Endodermal cell (in vitro differentiated cells): ENCODE data around the gene IL1RL2. TPM values are rescaled to one million over a fixed set of nuclear protein-coding genes. Genes with fewer than 3 reads are reported as not detected.

Source experiments
- DNase-seq: peaks from one replicate; pipeline ENCODE4 v3.0.0-alpha.2; 2017
- H3K27ac ChIP-seq: 2 replicates; pipeline ENCODE4 v1.5.1; 2013; ENCODE audit warnings: mild to moderate bottlenecking, low read depth, low read length, moderate library complexity
- H3K27me3 ChIP-seq: 2 replicates; pipeline ENCODE4 v1.6.1; 2013; ENCODE audit warnings: mild to moderate bottlenecking, low read length, moderate library complexity; ENCODE audit not compliant: insufficient read depth, control insufficient read depth, poor library complexity, severe bottlenecking
- H3K36me3 ChIP-seq: 2 replicates; pipeline ENCODE4 v1.7.0; 2013; ENCODE audit warnings: mild to moderate bottlenecking, low read length, moderate library complexity; ENCODE audit not compliant: control insufficient read depth, insufficient read depth
- H3K4me1 ChIP-seq: one replicate; pipeline ENCODE4 v1.7.0; 2013; ENCODE audit warnings: low read length; ENCODE audit not compliant: control insufficient read depth, insufficient read depth
- H3K4me3 ChIP-seq: 2 replicates; pipeline ENCODE4 v1.5.1; 2013; ENCODE audit warnings: mild to moderate bottlenecking, low read length, moderate library complexity
- H3K9ac ChIP-seq: 2 replicates; pipeline ENCODE4 v1.6.1; 2013; ENCODE audit warnings: mild to moderate bottlenecking, low read length, moderate library complexity; ENCODE audit not compliant: poor library complexity, severe bottlenecking; ENCODE audit errors: extremely low read depth
- H3K9me3 ChIP-seq: 2 replicates; pipeline ENCODE4 v1.6.1; 2013; ENCODE audit warnings: mild to moderate bottlenecking, low read length, moderate library complexity; ENCODE audit not compliant: control insufficient read depth
- H3K27ac Mint-ChIP-seq: 2 replicates; pipeline ENCODE4 v1.8.0; 2020; ENCODE audit warnings: mixed read lengths
- H3K27me3 Mint-ChIP-seq: 2 replicates; pipeline ENCODE4 v1.8.0; 2021; ENCODE audit warnings: mild to moderate bottlenecking, mixed read lengths; ENCODE audit not compliant: insufficient read depth
- H3K36me3 Mint-ChIP-seq: 2 replicates; pipeline ENCODE4 v1.8.0; 2020; ENCODE audit warnings: low read depth, mixed read lengths
- H3K4me1 Mint-ChIP-seq: 2 replicates; pipeline ENCODE4 v1.8.0; 2020; ENCODE audit warnings: mixed read lengths
- H3K4me3 Mint-ChIP-seq: 2 replicates; pipeline ENCODE4 v1.8.0; 2020; ENCODE audit warnings: mild to moderate bottlenecking, moderate library complexity, mixed read lengths
- H3K9me3 Mint-ChIP-seq: 2 replicates; pipeline ENCODE4 v1.8.0; 2020; ENCODE audit warnings: mild to moderate bottlenecking, mixed read lengths
- CTCF ChIP-seq: fragments of 200-600 bp; sonication (generic); conservative IDR thresholded peaks from 2 replicates; pipeline ENCODE4 v1.5.0; 2021; ENCODE audit warnings: antibody characterized with exemption, mild to moderate bottlenecking
- WGBS, 2 experiments: methylation state at CpG; one replicate each; pipeline versions ENCODE4 v1.1.5 to v1.1.7; 2013; ENCODE audit warnings: missing lambda C conversion rate in 2 of 2, mixed read lengths in 1 of 2; ENCODE audit not compliant: insufficient coverage in 1 of 2, insufficient read length in 1 of 2; 5-methylcytosine and 5-hydroxymethylcytosine counted together
- total RNA-seq, 2 donors: library from RNA; stranded (reverse); fragmentation: NEBNext Ultra II Directional in 1 of 2; extraction: Animal tissue kit (Norgen Biotek cat#: 25700) in 1 of 2; gene quantifications; 2 replicates in 1 of 2; 3 replicates in 1 of 2; pipeline ENCODE4 v1.2.1, GENCODE V29; 2021

Gene IL1RL2
- total RNA-seq, 2 donors from 2014 or later = 0.38 to 0.44 TPM

DNA sequence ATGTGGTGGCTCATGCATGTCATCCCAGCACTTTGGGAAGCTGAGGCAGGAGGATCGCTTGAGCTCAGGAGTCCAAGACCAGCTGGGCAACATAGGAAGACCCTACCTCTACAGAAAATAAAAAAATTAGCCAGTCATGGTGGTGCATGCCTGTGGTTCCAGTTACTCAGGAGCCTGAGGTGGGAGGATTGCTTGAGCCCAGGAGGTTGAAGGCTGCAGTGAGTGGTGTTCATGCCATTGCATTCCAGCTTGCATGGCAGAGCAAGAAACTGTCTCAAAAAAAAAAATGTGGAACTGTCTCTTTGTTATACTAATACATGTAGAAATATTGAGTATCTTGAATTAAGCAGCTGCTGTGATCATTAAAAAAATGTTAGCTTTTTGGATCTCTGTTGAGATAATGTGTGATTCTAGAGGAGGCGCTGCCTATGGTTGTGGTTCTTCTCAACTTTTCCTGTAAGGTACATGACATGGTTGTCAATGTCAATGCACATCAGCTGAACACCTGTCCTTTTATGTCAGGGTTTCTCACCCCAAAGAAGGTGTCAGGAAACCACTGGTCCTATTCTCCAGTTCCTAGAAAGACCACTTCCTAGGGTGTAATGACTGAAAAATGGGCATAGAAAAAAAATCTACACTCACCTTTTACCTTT lies 89.9 kb downstream of the IL1RL2 start:
- Mint-ChIP-seq H3K36me3 (peaks cover 4% of the 10 kb centered on the region), H3K4me3 (no peak overlapping the region), H3K4me1 (peaks cover 41% of the 10 kb centered on the region), H3K9me3 (peaks cover 24% of the 10 kb centered on the region), H3K27me3 (peaks cover 3% of the 10 kb centered on the region), H3K27ac (no peak overlapping the region)
- Histone ChIP-seq H3K27ac (no peak overlapping the region), H3K4me3 (peak overlapping the region; percentile 70), H3K9ac (peak overlapping the region; percentile 4), H3K4me1 (peaks cover 35% of the 10 kb centered on the region), H3K36me3 (no peaks in the 10 kb centered on the region), H3K9me3 (peaks cover 28% of the 10 kb centered on the region), H3K27me3 (no peaks in the 10 kb centered on the region)
- no peak for DNase-seq
- WGBS, 2 experiments = 90 to 100% methylated on average over 2 of the region's 2 CpGs
- TF ChIP-seq CTCF = no peak

- H3K9me3 ChIP-seq = peaks cover 28% of the 10 kb centered on the region
- H3K27me3 ChIP-seq = no peaks in the 10 kb centered on the region
- no peak for TF ChIP-seq CTCF
- Mint-ChIP-seq H3K27me3 (peaks cover 3% of the 10 kb centered on the region), H3K36me3 (peaks cover 4% of the 10 kb centered on the region), H3K4me3 (no peak overlapping the region), H3K27ac (peak overlapping the region; percentile 69), H3K4me1 (peaks cover 41% of the 10 kb centered on the region), H3K9me3 (peaks cover 24% of the 10 kb centered on the region)
- peak overlapping the region; percentile 66 for H3K9ac ChIP-seq
- H3K4me3 ChIP-seq = peak overlapping the region; percentile 70
- DNase-seq = peak; percentile 71
- peaks cover 35% of the 10 kb centered on the region for H3K4me1 ChIP-seq
- 26 to 60% methylated on average over 1 of the region's 1 CpG for WGBS, 2 experiments
- H3K27ac ChIP-seq = no peak overlapping the region
- H3K36me3 ChIP-seq = no peaks in the 10 kb centered on the region
These were observed 90.4 kb downstream of the IL1RL2 start for GRCh38 chr2:102277202-102277700.

DNA sequence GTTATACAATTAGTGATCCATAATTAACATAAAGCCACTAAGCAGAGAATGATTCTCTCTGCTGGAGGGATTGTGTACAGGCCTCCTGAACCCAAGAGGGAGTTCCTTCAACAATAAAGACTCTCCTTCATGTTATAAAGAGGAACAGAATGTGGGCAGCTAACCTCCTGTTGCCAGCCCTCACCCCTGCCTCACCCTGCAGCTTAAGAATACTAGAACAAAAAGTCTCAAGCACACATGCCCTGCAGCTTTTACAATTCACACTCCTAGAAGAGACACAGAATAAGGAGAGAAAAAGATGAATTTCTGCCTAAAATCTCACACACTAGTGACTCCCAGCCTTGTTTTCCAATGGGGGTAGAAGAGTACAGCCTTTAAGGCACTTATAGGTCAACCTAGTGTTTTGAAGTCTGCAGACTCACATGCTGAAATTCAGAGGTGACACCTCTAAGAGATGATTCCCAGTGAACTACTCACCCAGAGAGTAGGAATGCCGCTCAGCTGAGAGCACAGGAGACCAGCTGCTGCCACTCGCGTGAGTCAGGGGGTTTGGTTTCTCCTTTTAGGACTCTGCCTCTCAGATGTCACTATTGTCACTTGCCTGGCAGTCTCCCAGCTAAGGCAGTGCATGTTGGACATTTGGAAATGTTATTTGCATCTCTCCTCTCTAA lies 92.0 kb downstream of the IL1RL2 start:
- H3K27ac ChIP-seq = no peak overlapping the region
- H3K36me3 ChIP-seq = no peaks in the 10 kb centered on the region
- Mint-ChIP-seq H3K36me3 (peaks cover 4% of the 10 kb centered on the region), H3K4me3 (no peak overlapping the region), H3K4me1 (peaks cover 41% of the 10 kb centered on the region), H3K27ac (peak overlapping the region; percentile 42), H3K9me3 (peaks cover 24% of the 10 kb centered on the region), H3K27me3 (peaks cover 2% of the 10 kb centered on the region)
- peak overlapping the region; percentile 32 for H3K4me3 ChIP-seq
- peak; percentile 55 for DNase-seq
- H3K9ac ChIP-seq = peak overlapping the region; percentile 16
- no peaks in the 10 kb centered on the region for H3K27me3 ChIP-seq
- WGBS, 2 experiments = 66 to 70% methylated on average over 2 to 3 of the region's 3 CpGs
- peaks cover 35% of the 10 kb centered on the region for H3K4me1 ChIP-seq
- TF ChIP-seq CTCF = no peak
- H3K9me3 ChIP-seq = peaks cover 32% of the 10 kb centered on the region
